ENCODE data around the gene LAMA5. TPM values are rescaled to one million over a fixed set of nuclear protein-coding genes. Genes with fewer than 3 reads are reported as not detected.

The LAMA5 gene
- total RNA-seq, 4 donors from 2014 or later: 14.1 to 131 (median 34.5) TPM

DNA sequence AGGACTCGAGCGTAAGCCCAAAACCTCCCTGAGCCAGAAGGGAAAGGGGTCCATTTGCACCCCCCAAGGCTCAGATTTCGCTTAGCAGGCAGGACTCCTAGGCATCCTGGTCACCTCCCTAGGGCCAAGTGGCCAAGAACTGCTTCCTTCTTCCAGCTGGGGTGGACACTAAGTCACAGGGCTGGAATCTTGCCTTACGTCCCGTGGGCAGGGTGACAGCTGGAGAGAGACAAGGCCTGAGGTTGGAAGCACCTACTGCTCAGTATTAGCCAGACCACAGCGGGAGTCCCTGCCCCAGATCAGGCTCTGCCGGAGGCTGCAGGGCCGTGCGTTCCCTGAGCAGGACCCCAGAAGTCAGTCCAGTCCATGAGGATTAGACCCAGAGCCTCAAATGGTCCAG, 19.7 kb downstream of the LAMA5 start:
- TF ChIP-seq, protein P1, sequence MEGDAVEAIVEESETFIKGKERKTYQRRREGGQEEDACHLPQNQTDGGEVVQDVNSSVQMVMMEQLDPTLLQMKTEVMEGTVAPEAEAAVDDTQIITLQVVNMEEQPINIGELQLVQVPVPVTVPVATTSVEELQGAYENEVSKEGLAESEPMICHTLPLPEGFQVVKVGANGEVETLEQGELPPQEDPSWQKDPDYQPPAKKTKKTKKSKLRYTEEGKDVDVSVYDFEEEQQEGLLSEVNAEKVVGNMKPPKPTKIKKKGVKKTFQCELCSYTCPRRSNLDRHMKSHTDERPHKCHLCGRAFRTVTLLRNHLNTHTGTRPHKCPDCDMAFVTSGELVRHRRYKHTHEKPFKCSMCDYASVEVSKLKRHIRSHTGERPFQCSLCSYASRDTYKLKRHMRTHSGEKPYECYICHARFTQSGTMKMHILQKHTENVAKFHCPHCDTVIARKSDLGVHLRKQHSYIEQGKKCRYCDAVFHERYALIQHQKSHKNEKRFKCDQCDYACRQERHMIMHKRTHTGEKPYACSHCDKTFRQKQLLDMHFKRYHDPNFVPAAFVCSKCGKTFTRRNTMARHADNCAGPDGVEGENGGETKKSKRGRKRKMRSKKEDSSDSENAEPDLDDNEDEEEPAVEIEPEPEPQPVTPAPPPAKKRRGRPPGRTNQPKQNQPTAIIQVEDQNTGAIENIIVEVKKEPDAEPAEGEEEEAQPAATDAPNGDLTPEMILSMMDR (IDR thresholded peaks at IDR 0.05; ENCODE audit: low read depth): no peak

DNA sequence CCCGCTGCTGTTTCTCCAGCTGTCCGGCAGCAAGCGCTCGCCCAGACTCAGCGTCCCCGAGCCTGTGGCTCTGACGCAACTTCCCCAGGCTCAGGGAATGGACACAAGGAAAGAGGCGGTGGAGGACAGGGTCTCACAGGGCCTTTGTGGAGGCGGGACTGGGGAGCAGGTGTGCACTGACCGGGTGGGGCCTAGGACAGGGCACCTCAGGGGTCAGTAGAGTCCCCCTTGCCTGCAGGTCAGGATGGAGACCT, 20.0 kb downstream of the LAMA5 start:
- TF ChIP-seq, protein P1 (IDR thresholded peaks at IDR 0.05; ENCODE audit: low read depth): no peak

DNA sequence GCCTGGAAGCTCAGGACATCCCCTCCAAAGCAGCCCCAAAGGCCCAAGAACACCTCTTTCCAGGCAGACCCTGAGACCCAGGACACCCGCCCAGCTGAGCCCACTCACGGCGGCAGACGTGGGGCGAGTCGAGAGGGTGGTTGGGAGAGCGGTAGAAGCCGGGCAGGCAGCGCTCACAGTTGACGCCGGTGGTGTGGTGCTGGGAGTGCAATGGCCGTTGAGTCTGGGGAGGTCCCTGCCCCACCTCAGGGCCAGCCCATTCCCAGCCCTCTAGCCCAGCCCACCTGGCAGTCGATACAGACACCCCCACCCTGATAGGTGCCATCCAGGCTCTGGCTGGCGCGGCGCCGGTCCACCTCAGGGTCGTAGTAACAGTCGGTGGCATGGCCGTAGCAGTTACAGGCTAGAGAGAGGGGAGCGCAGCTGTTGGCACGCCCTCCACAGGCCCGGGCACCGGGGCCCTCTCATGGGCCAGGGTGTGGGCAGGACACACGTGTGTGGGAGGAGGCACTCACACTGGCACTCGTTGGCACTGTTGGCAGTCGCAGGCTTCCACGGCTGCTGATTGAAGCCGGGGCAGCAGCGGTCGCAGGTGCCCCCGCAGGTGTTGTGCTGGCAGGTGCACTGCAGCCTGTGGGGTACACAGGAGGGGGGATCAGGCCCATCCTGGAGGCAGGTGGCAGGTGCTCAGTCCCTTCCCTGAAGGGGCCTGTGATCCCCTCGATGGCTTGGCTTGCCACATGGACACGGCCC, 20.5 kb downstream of the LAMA5 start:
- TF ChIP-seq, protein P1 (IDR thresholded peaks at IDR 0.05; ENCODE audit: low read depth): no peak

DNA sequence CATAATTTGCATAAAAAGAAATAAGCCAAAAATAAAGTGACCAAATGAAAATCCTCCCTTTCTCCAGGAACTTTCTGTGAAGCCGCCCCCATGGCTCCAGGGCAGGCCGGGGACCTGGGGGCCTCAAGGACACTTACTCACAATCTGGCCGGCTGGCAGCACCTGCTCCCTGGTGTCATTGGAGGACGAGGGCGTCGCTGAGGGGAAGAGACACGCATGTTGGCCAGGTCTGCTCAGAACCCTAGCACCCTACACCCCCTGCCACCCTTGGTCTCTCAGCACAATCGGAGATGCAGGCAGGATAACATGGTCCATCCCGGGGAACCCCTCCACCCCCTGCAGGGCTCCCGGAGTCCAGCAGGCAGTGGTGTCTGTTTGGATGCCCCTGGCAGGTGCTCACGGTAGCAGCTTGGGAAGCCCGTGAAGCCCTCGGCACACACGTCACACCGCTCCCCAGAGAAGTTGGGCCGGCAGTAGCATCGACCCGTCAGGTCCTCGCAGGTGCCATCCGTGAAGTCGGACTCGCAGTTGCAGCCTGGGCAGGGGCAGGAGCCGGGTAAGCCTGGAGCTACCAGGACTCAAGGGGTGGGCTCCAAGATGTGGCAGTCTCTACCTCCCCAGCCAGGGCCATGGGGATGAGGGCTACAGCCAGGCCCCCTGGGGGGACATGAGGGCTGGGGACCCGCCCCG, 21.3 kb downstream of the LAMA5 start:
- TF ChIP-seq, protein P1 (IDR thresholded peaks at IDR 0.05; ENCODE audit: low read depth): no peak

DNA sequence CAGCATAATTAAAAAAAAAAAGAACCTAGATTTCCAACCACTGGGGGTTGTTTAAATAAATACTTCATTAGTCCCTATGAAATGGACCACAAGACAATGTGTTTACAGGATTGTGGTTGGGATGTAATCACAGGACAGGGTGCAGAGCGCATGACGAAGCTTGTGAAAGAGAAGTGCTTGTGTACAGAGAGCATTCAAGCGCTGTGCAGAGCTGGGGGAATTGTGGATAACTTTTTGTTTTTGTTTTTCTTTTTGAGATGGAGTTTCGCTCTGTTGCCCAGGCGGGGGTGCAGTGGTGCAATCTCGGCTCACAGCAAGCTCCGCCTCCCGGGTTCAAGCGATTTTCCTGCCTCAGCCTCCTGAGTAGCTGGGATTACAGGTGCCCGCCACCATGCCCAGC, 22.3 kb downstream of the LAMA5 start:
- TF ChIP-seq, protein P1 (IDR thresholded peaks at IDR 0.05; ENCODE audit: low read depth): no peak

DNA sequence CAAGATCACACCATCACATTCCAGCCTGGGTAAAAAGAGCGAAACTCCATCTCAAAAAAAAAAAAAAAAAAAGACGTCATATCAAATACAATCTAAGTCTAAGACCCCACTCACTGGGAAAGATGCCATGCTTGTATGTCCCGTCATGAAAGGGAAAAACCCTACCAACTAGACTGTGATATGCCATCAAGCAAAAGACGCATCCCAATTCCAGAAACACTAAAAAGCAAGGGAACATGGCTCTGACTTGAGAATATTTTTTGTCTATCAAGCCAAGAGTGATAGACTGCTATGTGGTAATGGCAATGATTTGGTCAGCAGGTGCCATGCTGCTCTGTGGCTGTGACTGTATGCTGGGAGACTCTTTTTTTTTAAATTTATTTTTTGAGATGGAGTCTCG, 23.0 kb downstream of the LAMA5 start:
- TF ChIP-seq, protein P1 (IDR thresholded peaks at IDR 0.05; ENCODE audit: low read depth): no peak

DNA sequence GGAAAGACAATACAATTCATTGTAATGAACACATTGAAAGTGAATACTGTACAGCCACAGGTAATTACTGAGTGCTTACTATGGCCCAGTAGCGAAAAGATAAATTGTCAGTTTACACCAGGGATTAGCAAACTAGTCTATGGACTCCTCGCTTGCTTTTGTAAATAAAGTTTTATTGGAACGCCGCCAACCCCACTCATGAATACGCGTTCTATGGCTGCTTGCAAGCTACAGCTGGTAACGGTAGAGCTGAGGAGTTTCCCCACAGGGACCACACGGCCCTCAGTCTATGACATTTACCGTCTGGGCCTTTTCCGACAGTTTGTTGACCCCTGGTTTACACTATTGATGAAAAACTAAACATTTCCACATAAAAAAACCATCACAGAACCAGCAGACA, 24.2 kb downstream of the LAMA5 start:
- TF ChIP-seq, protein P1 (IDR thresholded peaks at IDR 0.05; ENCODE audit: low read depth): no peak

All from subcutaneous adipose tissue (tissue), 4 donors.